Pons (tissue), 1 donor: ENCODE results near the gene CASQ2.
A peak's percentile ranks its signal among the peaks of the same experiment; 100 is the strongest.
"Not testable (repeated sequence)": the region's sequence is repeated elsewhere in the genome, so short reads cannot be mapped to it uniquely, and the experiment has no call there.

Experiments
- DNase-seq: peaks from one replicate; pipeline ENCODE4 v3.0.0-alpha.2; 2016; ENCODE audit warnings: low spot score

CASQ2 gene

GRCh38 chr1:115780655-115781054 is 12.1 kb upstream of the CASQ2 start:
- DNase-seq = not testable (repeated sequence)

GRCh38 chr1:115779075-115779474 is 10.6 kb upstream of the CASQ2 start:
- DNase-seq = not testable (repeated sequence)

GRCh38 chr1:115771847-115772457 is 3.4 kb upstream of the CASQ2 start:
- peak; percentile 85 for DNase-seq

GRCh38 chr1:115771094-115771846 is 2.8 kb upstream of the CASQ2 start:
- DNase-seq = no peak

GRCh38 chr1:115767403-115767802 is 1.1 kb downstream of the CASQ2 start:
- no peak for DNase-seq

GRCh38 chr1:115765091-115765490 is 3.4 kb downstream of the CASQ2 start:
- no peak for DNase-seq

- DNase-seq = no peak
Observed at GRCh38 chr1:115764541-115764940, 4.0 kb downstream of the CASQ2 start.

GRCh38 chr1:115762779-115763178 is 5.7 kb downstream of the CASQ2 start:
- no peak for DNase-seq

- DNase-seq = no peak
Observed at GRCh38 chr1:115761601-115762302, 6.8 kb downstream of the CASQ2 start.

- DNase-seq = no peak
Observed at GRCh38 chr1:115757856-115758255, 10.7 kb downstream of the CASQ2 start.

- no peak for DNase-seq
Observed at GRCh38 chr1:115757326-115757725, 11.2 kb downstream of the CASQ2 start.

GRCh38 chr1:115755456-115756370 is 12.8 kb downstream of the CASQ2 start:
- no peak for DNase-seq

- no peak for DNase-seq
Observed at GRCh38 chr1:115753830-115754229, 14.7 kb downstream of the CASQ2 start.

GRCh38 chr1:115753361-115753760 is 15.2 kb downstream of the CASQ2 start:
- DNase-seq = no peak

GRCh38 chr1:115748401-115749150 is 19.9 kb downstream of the CASQ2 start:
- DNase-seq = no peak

- DNase-seq = no peak
Observed at GRCh38 chr1:115746021-115746690, 22.4 kb downstream of the CASQ2 start.

- no peak for DNase-seq
Observed at GRCh38 chr1:115744646-115745275, 23.8 kb downstream of the CASQ2 start.

GRCh38 chr1:115740811-115741210 is 27.7 kb downstream of the CASQ2 start:
- DNase-seq = no peak

GRCh38 chr1:115732316-115732715 is 36.2 kb downstream of the CASQ2 start:
- DNase-seq = no peak

- no peak for DNase-seq
Observed at GRCh38 chr1:115729756-115730155, 38.8 kb downstream of the CASQ2 start.
